ENCODE results near the gene ZNF423.

DNA sequence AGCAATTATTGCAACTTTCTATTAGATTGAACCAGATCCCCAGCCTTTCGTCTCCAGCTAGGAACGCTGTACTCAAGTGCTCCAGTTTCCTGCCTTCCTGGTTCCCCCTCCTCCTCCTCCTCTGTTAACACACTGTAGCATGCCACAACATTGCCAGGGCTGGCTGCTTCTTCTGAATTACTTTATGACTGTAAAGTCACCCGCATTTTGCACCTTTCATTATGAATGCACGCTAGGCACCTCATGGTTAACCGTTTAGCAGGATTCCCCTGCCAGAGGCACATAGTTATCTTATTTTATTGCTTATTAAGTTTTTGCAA, 4.5 kb downstream of the ZNF423 start:
- TF ChIP-seq POLR2A (IDR thresholded peaks at IDR 0.05) = no peak
- TF ChIP-seq, protein P1, sequence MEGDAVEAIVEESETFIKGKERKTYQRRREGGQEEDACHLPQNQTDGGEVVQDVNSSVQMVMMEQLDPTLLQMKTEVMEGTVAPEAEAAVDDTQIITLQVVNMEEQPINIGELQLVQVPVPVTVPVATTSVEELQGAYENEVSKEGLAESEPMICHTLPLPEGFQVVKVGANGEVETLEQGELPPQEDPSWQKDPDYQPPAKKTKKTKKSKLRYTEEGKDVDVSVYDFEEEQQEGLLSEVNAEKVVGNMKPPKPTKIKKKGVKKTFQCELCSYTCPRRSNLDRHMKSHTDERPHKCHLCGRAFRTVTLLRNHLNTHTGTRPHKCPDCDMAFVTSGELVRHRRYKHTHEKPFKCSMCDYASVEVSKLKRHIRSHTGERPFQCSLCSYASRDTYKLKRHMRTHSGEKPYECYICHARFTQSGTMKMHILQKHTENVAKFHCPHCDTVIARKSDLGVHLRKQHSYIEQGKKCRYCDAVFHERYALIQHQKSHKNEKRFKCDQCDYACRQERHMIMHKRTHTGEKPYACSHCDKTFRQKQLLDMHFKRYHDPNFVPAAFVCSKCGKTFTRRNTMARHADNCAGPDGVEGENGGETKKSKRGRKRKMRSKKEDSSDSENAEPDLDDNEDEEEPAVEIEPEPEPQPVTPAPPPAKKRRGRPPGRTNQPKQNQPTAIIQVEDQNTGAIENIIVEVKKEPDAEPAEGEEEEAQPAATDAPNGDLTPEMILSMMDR (IDR thresholded peaks at IDR 0.05) = no peak
